GM10266 (cell line): ENCODE measurements around the gene CYP39A1.
"Not testable (repeated sequence)": the region's sequence is repeated elsewhere in the genome, so short reads cannot be mapped to it uniquely, and the experiment has no call there.

Experiments
- DNase-seq: peaks from one replicate; pipeline ENCODE4 v3.0.0; 2012; ENCODE audit errors: extremely low spot score
- CTCF ChIP-seq: IDR thresholded peaks from 2 replicates; pipeline ENCODE4 v1.5.1; 2012; ENCODE audit warnings: mild to moderate bottlenecking, low read depth; ENCODE audit not compliant: control insufficient read depth, insufficient read depth; ENCODE audit errors: missing control alignments

The CYP39A1 gene

GRCh38 chr6:46648869-46649492 is 3.6 kb downstream of the CYP39A1 start:
- DNase-seq = no peak
- TF ChIP-seq CTCF = no peak

GRCh38 chr6:46648108-46648507 is 4.5 kb downstream of the CYP39A1 start:
- DNase-seq = not testable (repeated sequence)

GRCh38 chr6:46645265-46645664 is 7.4 kb downstream of the CYP39A1 start:
- DNase-seq = no peak
- no peak for TF ChIP-seq CTCF

- DNase-seq = no peak
- no peak for TF ChIP-seq CTCF
Observed at GRCh38 chr6:46642928-46643751, 9.5 kb downstream of the CYP39A1 start.

- no peak for TF ChIP-seq CTCF
- DNase-seq = no peak
Observed at GRCh38 chr6:46638650-46639049, 14.0 kb downstream of the CYP39A1 start.

GRCh38 chr6:46637933-46638332 is 14.7 kb downstream of the CYP39A1 start:
- TF ChIP-seq CTCF = no peak
- DNase-seq = no peak

- no peak for TF ChIP-seq CTCF
Observed at GRCh38 chr6:46637145-46637544, 15.5 kb downstream of the CYP39A1 start.

GRCh38 chr6:46635462-46635861 is 17.2 kb downstream of the CYP39A1 start:
- no peak for DNase-seq
- TF ChIP-seq CTCF = no peak

More at GRCh38 chr6:46637145-46637544, 15.5 kb downstream of the CYP39A1 start:
- DNase-seq = no peak
